GM10847 (cell line): ENCODE results near the gene ABR.

ENCODE experiments used
- POLR2A ChIP-seq: IDR thresholded peaks from 2 replicates; pipeline ENCODE4 v1.6.1; 2011; ENCODE audit not compliant: insufficient read length; ENCODE audit errors: extremely low read depth

Gene ABR

DNA sequence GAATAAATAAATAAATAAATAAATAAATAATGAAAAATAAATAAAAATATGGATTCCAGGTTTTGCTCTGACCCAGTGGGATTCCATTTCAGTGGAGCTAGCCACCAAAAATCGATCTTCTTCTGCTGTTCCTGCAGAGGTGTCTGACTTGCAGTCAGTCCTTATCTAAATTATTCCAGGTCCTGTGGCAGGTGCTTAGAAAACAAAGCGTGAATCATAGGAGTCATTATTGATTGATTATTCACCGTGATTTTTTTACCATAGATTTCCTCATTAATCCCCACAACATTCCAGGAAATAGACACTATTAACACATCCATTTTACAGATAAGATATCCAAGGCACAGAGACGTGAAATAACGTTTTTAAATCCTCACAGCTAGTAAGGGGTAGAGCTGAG is 31.5 kb upstream of the ABR start:
- no peak for TF ChIP-seq POLR2A

DNA sequence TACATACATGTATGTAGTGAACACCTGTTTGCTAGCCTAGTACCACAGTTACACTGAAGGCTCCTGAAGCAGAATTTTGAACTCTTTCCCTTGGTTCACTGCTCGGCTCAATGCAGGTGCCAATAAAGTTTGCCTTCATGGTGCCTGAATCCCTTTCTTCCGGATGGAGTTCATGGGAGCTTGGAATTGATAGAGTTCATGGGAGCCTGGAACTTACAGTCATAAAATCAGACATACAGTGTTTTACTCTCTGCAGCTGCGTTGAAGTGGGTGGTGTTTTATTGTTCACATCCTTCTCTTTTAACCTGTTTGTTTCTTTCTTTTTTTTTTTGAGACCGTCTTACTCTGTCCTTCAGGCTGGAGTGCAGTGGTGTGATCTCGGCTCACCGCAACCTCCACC is 29.2 kb upstream of the ABR start:
- no peak for TF ChIP-seq POLR2A

DNA sequence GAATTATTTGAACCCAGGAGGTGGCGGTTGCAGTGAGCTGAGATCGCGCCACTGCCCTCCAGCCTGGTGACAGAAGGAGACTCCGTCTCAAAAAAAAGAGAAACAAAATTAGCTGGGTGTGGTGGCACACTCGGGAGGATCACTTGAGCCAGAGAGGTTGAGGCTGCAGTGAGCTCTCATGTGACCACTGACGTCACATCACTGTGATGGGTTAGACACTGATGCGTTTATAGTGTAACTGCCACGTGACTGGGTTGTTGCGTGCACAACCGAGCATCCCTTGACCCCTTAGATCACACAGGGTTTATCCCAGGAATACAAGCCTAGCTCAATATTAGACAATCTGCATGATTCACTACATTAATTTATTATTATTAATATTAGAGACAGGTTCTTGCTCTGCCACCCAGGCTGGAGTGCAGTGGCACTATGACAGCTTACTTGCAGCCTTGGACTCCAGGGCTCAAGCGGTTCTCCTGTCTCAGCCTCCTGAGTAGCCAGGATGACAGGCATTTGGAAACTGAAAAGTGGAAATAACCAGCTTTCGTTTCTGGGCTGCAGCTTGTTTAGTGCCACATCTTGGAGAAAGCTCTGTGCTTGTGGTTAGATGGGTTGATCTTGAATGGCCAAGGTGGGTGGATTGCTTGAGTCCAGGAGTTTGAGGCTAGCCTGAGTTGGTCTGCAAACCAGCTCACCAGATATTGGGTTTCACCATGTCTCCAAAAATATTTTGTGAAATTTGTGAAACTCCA is 26.4 kb upstream of the ABR start:
- no peak for TF ChIP-seq POLR2A

DNA sequence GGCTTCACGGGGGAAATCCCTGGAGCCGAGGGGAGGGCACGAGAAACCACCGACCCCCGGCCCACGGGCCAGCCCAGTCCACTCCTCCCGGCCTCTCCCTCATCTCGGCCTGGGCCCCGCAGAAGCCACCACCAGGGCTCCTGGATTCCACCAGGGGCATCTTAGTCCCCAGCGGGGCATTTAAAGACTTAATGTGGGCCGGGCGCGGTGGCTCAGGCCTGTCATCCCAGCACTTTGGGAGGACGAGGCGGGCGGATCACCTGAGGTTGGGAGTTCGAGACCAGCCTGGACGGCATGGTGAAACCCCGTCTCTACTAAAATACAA is 24.1 kb upstream of the ABR start:
- no peak for TF ChIP-seq POLR2A

DNA sequence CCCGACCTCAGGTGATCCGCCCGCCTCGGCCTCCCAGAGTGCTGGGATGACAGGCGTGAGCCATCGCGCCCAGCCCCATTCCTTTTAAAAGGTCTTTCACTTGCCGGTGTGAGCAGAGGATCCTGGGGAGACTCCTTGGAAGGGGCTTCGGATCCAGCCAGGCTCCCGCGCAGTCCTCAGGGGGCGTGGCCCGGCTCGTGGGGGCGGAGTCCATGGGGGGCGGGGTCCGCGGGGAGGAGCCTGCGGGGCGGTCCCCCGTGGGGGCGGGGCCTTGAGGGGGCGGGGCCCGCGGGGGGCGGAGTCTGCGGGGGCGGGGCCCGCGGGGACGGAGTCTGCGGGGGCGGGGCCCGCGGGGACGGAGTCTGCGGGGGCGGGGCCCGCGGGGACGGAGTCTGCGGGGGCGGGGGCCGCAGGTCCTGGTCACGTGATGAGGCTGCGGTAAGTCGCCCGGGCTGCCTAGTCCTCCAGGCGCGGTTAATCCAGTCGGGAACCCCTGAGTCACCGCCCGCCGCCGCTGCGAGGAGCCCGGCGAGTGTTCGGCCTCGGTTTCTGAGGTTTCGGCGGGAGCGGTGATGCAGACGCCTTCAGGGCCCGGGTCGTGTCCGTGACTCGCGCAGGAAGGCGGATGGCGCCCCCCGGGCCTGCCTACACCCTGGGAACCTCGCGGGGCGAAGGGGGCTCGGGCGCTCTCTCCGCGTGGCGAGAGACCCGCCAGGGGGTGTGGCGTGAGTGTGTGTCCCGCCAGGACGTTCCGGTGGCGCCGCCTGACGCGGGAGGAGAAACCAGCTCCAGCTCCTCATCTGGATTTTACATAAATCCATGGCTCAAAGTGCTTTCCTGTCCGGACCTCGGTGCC is 23.6 kb upstream of the ABR start:
- TF ChIP-seq POLR2A = no peak

DNA sequence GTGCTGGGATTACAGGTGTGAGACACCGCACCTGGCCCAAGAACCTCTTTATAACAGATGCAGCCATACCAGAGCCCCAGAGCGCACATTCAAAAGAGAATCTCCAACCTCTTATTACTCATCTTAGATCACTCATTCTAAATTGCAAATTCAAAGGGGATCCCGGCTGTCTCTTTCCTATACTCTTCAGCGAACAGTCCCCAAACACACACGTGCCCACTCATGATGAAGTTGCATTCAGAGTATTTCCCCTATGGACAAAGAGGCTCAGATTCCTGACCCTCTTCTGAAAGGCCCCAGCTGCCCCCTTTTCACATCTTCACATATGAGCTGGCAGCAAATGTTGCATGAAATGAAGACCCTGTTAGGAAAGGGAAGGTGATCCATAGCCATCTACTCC is 22.5 kb upstream of the ABR start:
- no peak for TF ChIP-seq POLR2A

DNA sequence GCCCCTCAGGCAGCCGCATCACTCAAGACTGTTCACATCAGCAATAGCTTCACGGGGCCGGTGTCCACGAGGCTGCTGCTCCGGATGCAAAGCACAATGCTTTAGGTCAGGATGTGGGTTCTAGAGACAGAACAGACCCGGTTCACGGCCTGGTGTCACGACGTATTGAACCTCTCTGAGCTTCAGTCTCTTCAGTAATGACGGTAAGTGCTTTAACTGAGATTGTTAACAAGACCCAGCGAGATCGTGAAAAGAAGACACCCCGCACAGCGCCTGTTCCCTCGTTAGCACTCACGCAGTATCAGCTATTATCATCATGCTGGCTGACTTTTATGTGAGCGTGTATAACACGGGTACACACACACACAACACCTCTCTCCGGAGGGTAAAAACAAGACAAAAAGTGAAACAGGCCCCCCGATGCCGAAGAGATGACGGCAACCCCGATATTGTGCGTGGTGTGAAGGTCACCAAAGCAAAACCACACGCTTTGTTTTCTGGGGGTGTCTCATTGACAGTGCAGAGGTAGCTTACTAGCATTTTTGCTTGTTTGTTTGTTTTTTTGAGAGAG is 21.4 kb upstream of the ABR start:
- TF ChIP-seq POLR2A = no peak

DNA sequence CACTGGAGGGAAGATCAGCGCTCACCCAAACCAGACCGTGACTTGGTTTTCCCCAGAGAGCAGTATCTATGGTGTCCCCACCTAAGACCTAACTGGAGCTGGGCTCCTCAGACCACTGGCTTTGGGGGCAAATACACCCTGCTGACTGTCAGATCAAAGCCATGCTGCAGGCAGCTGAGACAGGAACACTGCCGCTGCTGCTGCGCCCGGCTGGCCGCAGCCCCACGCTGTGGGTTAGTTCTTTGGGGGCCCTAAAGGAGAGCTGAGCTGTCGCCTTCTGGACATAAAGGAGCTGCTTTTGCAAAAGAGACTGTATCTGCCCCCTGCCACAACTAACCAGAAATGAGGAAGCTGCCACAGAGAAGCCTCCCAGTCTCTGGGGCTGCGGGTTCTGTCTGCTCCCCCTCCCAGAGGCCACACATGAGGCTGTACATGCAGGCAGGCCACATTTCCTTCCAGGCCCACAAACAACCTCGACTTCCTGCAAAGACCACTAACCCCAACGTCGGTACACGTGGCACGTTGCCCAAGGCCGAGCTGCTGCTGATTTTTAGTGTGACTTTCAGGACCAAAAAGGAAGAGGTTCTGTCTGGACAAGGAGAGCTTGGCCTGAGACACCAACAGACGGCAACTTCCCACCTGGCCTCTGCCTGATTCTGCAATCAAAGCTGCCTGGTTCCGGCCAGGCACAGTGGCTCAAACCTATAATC is 18.2 kb upstream of the ABR start:
- peak; percentile 26 for TF ChIP-seq POLR2A

DNA sequence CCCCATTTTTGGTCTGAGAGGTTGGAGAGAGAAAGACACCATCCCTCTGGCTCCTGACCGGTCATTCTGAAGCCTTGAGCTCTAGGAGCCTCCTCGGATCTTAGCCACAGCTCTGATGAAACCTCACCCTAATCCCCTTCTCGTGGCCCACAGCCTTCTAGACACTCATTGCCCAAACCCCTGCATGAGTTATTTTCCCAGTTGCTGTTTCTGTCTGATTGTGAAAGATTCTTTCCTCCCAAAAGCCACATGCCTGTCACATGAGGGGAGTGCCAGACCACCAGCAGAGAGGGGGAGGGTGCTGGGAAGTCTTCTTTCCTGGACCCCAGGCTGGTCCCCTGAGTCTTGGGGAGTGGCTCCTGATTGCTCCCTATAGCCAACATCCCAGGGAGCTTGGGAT is 17.6 kb upstream of the ABR start:
- no peak for TF ChIP-seq POLR2A

DNA sequence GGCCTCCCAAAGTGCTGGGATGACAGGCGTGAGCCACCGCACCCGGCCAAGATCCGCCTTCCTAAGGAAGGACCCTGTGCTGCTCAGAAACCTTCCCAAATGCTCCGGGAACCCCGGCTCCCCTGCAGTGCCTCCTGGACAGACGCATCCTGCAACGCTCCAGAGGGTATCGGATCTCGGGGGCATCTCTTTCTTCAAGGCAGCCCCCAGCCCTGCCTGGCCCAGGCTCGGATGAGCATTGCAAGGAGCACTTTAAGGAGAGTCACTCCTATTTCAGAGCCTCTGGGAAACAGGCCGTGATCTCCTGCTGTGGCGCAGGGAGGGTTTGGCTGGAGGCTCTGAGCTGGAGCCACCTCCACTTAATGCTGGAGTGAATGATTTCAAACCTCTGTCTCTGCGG is 17.2 kb upstream of the ABR start:
- no peak for TF ChIP-seq POLR2A

DNA sequence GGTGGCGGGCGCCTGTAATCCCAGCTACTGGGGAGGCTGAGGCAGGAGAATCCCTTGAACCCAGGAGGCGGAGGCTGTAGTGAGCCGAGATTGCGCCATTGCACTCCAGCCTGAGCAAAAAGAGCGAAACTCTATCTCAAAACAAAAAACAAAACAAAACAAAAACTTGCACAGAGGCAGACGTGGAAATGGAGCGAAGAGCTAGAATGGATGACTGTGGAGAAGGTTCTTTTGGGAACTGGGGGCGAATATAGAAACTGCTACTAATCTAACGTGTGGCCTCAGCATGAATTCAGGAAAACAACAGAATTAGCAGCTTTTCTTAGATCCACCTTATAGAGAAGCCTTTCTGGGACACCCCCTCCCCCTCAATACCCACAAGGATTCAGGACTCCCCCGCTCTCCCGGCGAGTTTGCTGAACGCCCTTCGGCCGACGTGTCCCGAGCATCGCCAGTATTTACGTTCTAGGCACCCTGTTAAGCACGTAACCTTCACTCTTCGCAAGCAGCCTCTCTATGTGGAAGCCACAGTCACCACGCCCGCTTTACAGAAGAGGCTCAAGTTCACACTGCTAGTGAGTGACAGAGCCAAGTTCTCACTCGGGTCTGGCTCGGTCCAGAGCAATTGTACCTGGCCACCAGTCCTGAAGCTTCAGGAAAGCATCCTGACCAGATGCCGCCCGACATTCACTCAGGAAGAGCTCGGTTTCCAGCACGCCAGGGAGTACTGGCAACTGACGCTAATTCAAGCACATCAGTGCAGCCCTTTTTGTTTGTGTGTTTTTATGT is 13.3 kb upstream of the ABR start:
- TF ChIP-seq POLR2A = no peak

DNA sequence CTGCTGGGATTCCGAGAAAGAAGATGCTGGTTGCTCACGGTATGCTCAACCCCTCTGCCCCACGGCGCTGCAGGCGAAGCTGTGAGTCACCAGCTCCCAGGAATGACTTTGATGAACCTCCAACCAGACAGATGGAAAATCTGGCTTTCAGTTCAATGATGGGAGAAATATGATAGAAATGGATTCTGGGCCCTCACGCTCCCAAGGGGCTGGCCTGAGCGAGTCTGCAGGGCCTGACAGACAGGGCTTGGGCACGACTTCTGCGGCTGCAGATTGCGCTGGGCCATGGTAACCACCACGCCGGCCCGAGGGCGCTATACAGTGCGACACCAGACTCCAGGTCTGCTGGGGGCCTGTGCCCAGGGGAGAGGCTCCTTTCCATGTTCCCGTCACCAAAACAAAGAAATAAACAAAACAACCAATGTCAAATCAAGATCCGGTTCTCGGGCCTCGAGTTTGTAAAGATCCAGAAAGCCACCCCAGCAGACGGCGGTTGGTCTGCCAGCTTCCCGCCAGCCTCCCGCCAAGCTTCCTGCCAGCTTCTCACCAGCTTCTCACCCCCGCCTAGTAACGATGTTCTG is 11.1 kb upstream of the ABR start:
- TF ChIP-seq POLR2A = no peak

DNA sequence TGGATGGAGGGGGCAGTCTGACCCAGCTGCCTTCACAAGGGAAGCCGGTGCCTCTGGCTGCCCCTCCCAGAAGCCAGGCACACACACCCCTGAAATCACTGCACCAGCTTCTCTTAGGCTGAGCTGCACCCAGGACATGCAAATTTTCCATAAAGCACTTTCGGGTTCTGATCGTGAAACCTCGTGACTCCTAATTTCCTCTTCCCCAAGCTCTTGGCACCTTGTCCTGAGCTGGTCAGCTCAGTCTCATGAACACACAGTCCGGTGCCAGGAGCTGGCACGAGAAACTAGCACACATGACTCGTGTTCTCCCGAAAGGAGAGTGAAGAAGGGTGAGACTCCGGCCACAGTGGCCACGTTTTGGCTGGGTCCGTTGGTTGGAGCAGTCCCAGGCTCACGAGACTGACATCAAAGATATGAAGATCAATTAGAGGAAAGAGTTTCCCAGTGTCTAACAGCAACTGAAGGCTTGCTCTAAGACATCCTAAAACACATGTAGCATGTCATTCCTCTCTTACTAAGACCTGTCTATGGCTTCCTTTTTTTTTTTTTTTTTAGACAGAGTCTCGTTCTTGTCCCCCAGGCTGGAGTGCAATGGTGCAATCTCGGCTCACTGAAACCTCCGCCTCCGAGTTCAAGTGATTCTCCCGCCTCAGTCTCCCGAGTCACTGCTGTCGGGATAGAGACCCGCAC is 9.2 kb upstream of the ABR start:
- no peak for TF ChIP-seq POLR2A
